A673 (cell line): ENCODE data around the gene CYP4A22. TPM values are rescaled to one million over a fixed set of nuclear protein-coding genes. Genes with fewer than 3 reads are reported as not detected.

Experiments
- BruUV-seq: library from RNA; stranded (reverse); fragments of 400-500 nt; replicated peaks from 2 replicates; lab custom pipeline; 2021; lab: Mats Ljungman, UMichigan
- CTCF ChIA-PET: fragments of 300-600 bp; sonication (Branson Sonifier 250); formaldehyde crosslinking; loops from one replicate; lab custom pipeline; 2022; ENCODE audit warnings: antibody characterized with exemption; lab: Charles Lee
- POLR2A ChIA-PET: fragments of 300-600 bp; sonication (Branson Sonifier 250); formaldehyde crosslinking; loops from one replicate; lab custom pipeline; 2022; ENCODE audit warnings: antibody characterized with exemption; ENCODE audit not compliant: low non-redundant PET; lab: Charles Lee
- DNase-seq: peaks from one replicate; pipeline ENCODE4 v3.0.0-alpha.2; 2015; ENCODE audit warnings: low spot score
- H3K27ac ChIP-seq: fragments of 200-600 bp; sonication (generic); 2 replicates; pipeline ENCODE4 v1.5.1; 2016; ENCODE audit warnings: mixed run types, low read depth, mild to moderate bottlenecking, mixed read lengths, antibody characterized with exemption, low read length; ENCODE audit not compliant: poor library complexity, severe bottlenecking
- H3K27me3 ChIP-seq: fragments of 200-600 bp; sonication (generic); replicated peaks from 2 replicates; pipeline ENCODE4 v1.6.1; 2017; ENCODE audit warnings: mixed run types, low read depth, mild to moderate bottlenecking, mixed read lengths, antibody characterized with exemption, low read length; ENCODE audit not compliant: insufficient read depth, poor library complexity
- H3K36me3 ChIP-seq: fragments of 200-600 bp; sonication (generic); 2 replicates; pipeline ENCODE4 v1.6.1; 2016; ENCODE audit warnings: mixed run types, mild to moderate bottlenecking, mixed read lengths, antibody characterized with exemption, low read length; ENCODE audit not compliant: insufficient read depth, poor library complexity, severe bottlenecking
- H3K4me1 ChIP-seq: fragments of 200-600 bp; sonication (generic); 2 replicates; pipeline ENCODE4 v1.6.1; 2017; ENCODE audit warnings: mixed run types, mild to moderate bottlenecking, mixed read lengths, antibody characterized with exemption, low read length; ENCODE audit not compliant: insufficient read depth, poor library complexity, severe bottlenecking
- H3K4me3 ChIP-seq: fragments of 200-600 bp; sonication (generic); 2 replicates; pipeline ENCODE4 v1.5.1; 2016; ENCODE audit warnings: low read depth, mixed run types, mild to moderate bottlenecking, mixed read lengths, low read length; ENCODE audit not compliant: poor library complexity, severe bottlenecking
- H3K9me3 ChIP-seq: fragments of 200-600 bp; sonication (generic); 2 replicates; pipeline ENCODE4 v1.6.1; 2016; ENCODE audit warnings: mixed run types, low read depth, mild to moderate bottlenecking, mixed read lengths, antibody characterized with exemption, low read length; ENCODE audit not compliant: poor library complexity, severe bottlenecking
- EZH2 ChIP-seq: fragments of 200-600 bp; sonication (generic); IDR thresholded peaks from 2 replicates; pipeline ENCODE4 v1.6.1; 2017; ENCODE audit warnings: borderline replicate concordance, low read depth, mild to moderate bottlenecking, mixed read lengths, antibody characterized with exemption, low read length; ENCODE audit not compliant: poor library complexity, severe bottlenecking
- intact Hi-C: fragments of 100-400 bp; cut with micrococcal nuclease; formaldehyde crosslinking; loops from one replicate; pipeline ENCODE4 v1.10.0; 2022; ENCODE audit not compliant: unreplicated experiment
- total RNA-seq: library from RNA; stranded (reverse); gene quantifications from 2 replicates; pipeline ENCODE4 v1.2.3, GENCODE V29; 2021
- TF ChIP-seq, protein P1 (sequence below): fragments of 300-800, 200-600 bp; sonication (generic); conservative IDR thresholded peaks from 2 replicates; pipeline ENCODE4 v1.5.1; 2017; ENCODE audit warnings: low read depth, mild to moderate bottlenecking, antibody characterized with exemption, low read length, moderate library complexity, mixed read lengths

Gene CYP4A22
- total RNA-seq, 1 experiment from 2014 or later, result not detected

- no peaks in the 10 kb centered on the region for H3K4me1 ChIP-seq
- ChIA-PET CTCF (interaction anchor here (0.5 to 1.0 kb wide), 2 partner anchors 10 to 254 kb away, joined by 4 read pairs; partner anchors contain the start of gene FOXD2), POLR2A (no interaction called here)
- H3K27ac ChIP-seq, result no peak overlapping the region
- no peaks in the 10 kb centered on the region for H3K9me3 ChIP-seq
- no peak overlapping the region for H3K4me3 ChIP-seq
- no TSS peak for BruUV-seq
- TF ChIP-seq, protein P1, sequence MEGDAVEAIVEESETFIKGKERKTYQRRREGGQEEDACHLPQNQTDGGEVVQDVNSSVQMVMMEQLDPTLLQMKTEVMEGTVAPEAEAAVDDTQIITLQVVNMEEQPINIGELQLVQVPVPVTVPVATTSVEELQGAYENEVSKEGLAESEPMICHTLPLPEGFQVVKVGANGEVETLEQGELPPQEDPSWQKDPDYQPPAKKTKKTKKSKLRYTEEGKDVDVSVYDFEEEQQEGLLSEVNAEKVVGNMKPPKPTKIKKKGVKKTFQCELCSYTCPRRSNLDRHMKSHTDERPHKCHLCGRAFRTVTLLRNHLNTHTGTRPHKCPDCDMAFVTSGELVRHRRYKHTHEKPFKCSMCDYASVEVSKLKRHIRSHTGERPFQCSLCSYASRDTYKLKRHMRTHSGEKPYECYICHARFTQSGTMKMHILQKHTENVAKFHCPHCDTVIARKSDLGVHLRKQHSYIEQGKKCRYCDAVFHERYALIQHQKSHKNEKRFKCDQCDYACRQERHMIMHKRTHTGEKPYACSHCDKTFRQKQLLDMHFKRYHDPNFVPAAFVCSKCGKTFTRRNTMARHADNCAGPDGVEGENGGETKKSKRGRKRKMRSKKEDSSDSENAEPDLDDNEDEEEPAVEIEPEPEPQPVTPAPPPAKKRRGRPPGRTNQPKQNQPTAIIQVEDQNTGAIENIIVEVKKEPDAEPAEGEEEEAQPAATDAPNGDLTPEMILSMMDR, result no peak
- TF ChIP-seq EZH2, result no peak
- intact Hi-C loops, result no loop called here
- H3K27me3 ChIP-seq, result peaks cover 10% of the 10 kb centered on the region
- DNase-seq, result no peak
- H3K36me3 ChIP-seq, result no peaks in the 10 kb centered on the region
Observed at GRCh38 chr1:47184090-47184821, 47.0 kb downstream of the CYP4A22 start.

GRCh38 chr1:47184822-47185677 is 47.8 kb downstream of the CYP4A22 start:
- TF ChIP-seq EZH2, result no peak
- TF ChIP-seq, protein P1, result no peak
- Histone ChIP-seq H3K9me3 (no peaks in the 10 kb centered on the region), H3K4me3 (no peak overlapping the region), H3K36me3 (no peaks in the 10 kb centered on the region), H3K27ac (no peak overlapping the region), H3K27me3 (peaks cover 7% of the 10 kb centered on the region), H3K4me1 (no peaks in the 10 kb centered on the region)
- POLR2A ChIA-PET, result no interaction called here
- no TSS peak for BruUV-seq
- intact Hi-C loops, result no loop called here
- CTCF ChIA-PET, result interaction anchor here (0.5 kb wide), 1 partner anchor 11 kb away, joined by 4 read pairs; no protein-coding TSS in a partner anchor
- no peak for DNase-seq

DNA sequence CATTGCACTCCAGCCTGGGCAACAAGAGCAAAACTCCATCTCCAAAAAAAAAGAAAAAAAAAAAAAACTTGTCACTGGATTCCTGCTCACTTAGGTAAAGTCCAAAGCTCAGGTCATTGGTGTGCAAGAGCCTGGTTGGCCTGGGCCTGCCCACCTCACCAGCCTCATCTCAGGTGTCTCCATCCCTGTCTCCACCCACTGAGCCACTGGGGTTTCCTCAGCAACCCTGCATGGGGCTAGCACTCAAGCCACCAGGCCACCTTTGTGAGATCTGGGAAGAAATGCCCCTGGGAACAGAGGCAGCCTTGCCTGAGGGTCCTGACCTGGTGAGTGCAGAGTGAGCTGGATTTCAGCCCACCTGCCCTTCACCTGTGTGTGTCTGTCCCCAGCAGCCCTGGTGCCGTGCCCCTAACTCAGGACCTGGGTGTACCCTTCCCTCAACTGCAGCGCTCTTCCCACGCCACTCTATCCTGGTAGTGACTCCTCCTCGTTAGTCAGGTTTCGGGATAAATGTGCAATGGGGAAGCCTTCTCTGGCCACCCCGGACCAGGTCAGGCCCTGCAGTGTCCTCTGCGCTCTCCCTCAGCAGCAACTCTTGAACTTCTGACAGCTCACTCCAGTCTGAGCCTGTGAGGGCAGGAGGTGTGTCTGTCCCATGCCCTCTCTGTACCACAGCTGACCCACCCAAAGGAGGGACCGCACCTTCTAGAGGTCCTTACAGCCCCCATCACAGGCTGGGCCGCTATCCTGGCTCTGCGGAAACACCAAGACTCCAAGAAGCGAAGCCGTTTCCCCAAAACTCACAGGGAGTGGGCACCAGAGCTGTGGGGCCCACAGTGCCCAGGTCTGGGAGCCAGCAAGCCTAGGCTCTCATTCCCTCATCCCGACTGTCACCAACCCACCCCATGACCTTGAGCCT is 49.3 kb downstream of the CYP4A22 start:
- no peak for DNase-seq
- H3K36me3 ChIP-seq, result no peaks in the 10 kb centered on the region
- no peaks in the 10 kb centered on the region for H3K9me3 ChIP-seq
- POLR2A ChIA-PET, result no interaction called here
- intact Hi-C loops, result no loop called here
- no peak overlapping the region for H3K27ac ChIP-seq
- no peak for TF ChIP-seq EZH2
- TF ChIP-seq, protein P1, result no peak
- H3K4me3 ChIP-seq, result no peak overlapping the region
- no peaks in the 10 kb centered on the region for H3K27me3 ChIP-seq
- H3K4me1 ChIP-seq, result no peaks in the 10 kb centered on the region
- CTCF ChIA-PET, result no interaction called here
- BruUV-seq, result no TSS peak
